Hypothalamus (tissue), 51 donors: ENCODE data around the gene GGACT.

Experiments used
- DNase-seq, 51 donors: peaks; one replicate each; lab custom pipeline; 2025; lab: John Stamatoyannopoulos, UW

Gene GGACT

GRCh38 chr13:100560498-100561157 lies 28.0 kb downstream of the GGACT start:
- peak in 22 of 51 donors; percentile 7 to 76 (median 24) for DNase-seq

GRCh38 chr13:100559886-100560285 lies 28.7 kb downstream of the GGACT start:
- peak in 1 of 51 donors; percentile 41 for DNase-seq

GRCh38 chr13:100552755-100553154 lies 35.8 kb downstream of the GGACT start:
- DNase-seq: no peak

GRCh38 chr13:100549316-100549715 lies 39.3 kb downstream of the GGACT start:
- DNase-seq: peak in 5 of 51 donors; percentile 9 to 30 (median 10)

GRCh38 chr13:100547791-100548201 lies 40.8 kb downstream of the GGACT start:
- no peak for DNase-seq

GRCh38 chr13:100546713-100547405 lies 41.7 kb downstream of the GGACT start:
- DNase-seq: no peak

- no peak for DNase-seq
These were observed 42.9 kb downstream of the GGACT start for GRCh38 chr13:100545684-100546061.

GRCh38 chr13:100544866-100545683 lies 43.5 kb downstream of the GGACT start:
- peak in 21 of 51 donors; percentile 7 to 50 (median 31) for DNase-seq

- DNase-seq: no peak
These were observed 44.6 kb downstream of the GGACT start for GRCh38 chr13:100543872-100544602.

GRCh38 chr13:100542826-100543156 lies 45.8 kb downstream of the GGACT start:
- no peak for DNase-seq

- no peak for DNase-seq
These were observed 46.4 kb downstream of the GGACT start for GRCh38 chr13:100541897-100542825.

GRCh38 chr13:100540621-100541020 lies 48.0 kb downstream of the GGACT start:
- no peak for DNase-seq

- no peak for DNase-seq
These were observed 50.6 kb downstream of the GGACT start for GRCh38 chr13:100537951-100538462.

- DNase-seq: no peak
These were observed 51.1 kb downstream of the GGACT start for GRCh38 chr13:100537486-100537885.

- DNase-seq: no peak
These were observed 51.9 kb downstream of the GGACT start for GRCh38 chr13:100536643-100537180.

- no peak for DNase-seq
These were observed 53.0 kb downstream of the GGACT start for GRCh38 chr13:100535426-100536135.

GRCh38 chr13:100534911-100535310 lies 53.7 kb downstream of the GGACT start:
- no peak for DNase-seq

- DNase-seq: no peak
These were observed 54.3 kb downstream of the GGACT start for GRCh38 chr13:100534147-100534843.
